Stimulated activated CD4-positive, alpha-beta T cell treated with anti-CD3 and anti-CD28 coated beads, Interleukin-4, amount 100 ng/mL, for 24 hours (primary cell): ENCODE measurements around the gene OLFM4.

Experiments
- DNase-seq: peaks from one replicate; pipeline ENCODE4 v3.0.0-alpha.2; 2020

The OLFM4 gene

GRCh38 chr13:53014495-53015443, 13.8 kb upstream of the OLFM4 start:
- no peak for DNase-seq

GRCh38 chr13:53015971-53016370, 12.6 kb upstream of the OLFM4 start:
- no peak for DNase-seq

GRCh38 chr13:53017433-53017970, 11.1 kb upstream of the OLFM4 start:
- DNase-seq = no peak

GRCh38 chr13:53018690-53019647, 9.6 kb upstream of the OLFM4 start:
- DNase-seq = no peak

- no peak for DNase-seq
Measured at GRCh38 chr13:53020764-53021335, 7.8 kb upstream of the OLFM4 start.

- DNase-seq = no peak
Measured at GRCh38 chr13:53023246-53023645, 5.4 kb upstream of the OLFM4 start.

GRCh38 chr13:53028063-53028462, 550 bp upstream of the OLFM4 start:
- no peak for DNase-seq

GRCh38 chr13:53032849-53033248, 4.2 kb downstream of the OLFM4 start:
- no peak for DNase-seq

- DNase-seq = no peak
Measured at GRCh38 chr13:53038993-53039392, 10.4 kb downstream of the OLFM4 start.

- no peak for DNase-seq
Measured at GRCh38 chr13:53041968-53042516, 13.4 kb downstream of the OLFM4 start.

- DNase-seq = no peak
Measured at GRCh38 chr13:53042877-53043276, 14.3 kb downstream of the OLFM4 start.

GRCh38 chr13:53043398-53043797, 14.8 kb downstream of the OLFM4 start:
- DNase-seq = no peak

GRCh38 chr13:53045189-53045588, 16.6 kb downstream of the OLFM4 start:
- no peak for DNase-seq

GRCh38 chr13:53048880-53049279, 20.3 kb downstream of the OLFM4 start:
- DNase-seq = no peak

- no peak for DNase-seq
Measured at GRCh38 chr13:53050151-53050550, 21.5 kb downstream of the OLFM4 start.

- DNase-seq = no peak
Measured at GRCh38 chr13:53052675-53053074, 24.1 kb downstream of the OLFM4 start.

- DNase-seq = no peak
Measured at GRCh38 chr13:53054569-53054968, 26.0 kb downstream of the OLFM4 start.

- no peak for DNase-seq
Measured at GRCh38 chr13:53058065-53058679, 29.6 kb downstream of the OLFM4 start.

- DNase-seq = no peak
Measured at GRCh38 chr13:53060840-53061490, 32.4 kb downstream of the OLFM4 start.

GRCh38 chr13:53064731-53065130, 36.1 kb downstream of the OLFM4 start:
- DNase-seq = no peak

- DNase-seq = no peak
Measured at GRCh38 chr13:53066411-53066810, 37.8 kb downstream of the OLFM4 start.
